ENCODE data around the gene IBTK. TPM values are rescaled to one million over a fixed set of nuclear protein-coding genes. Genes with fewer than 3 reads are reported as not detected.

The IBTK gene
- total and polyA plus RNA-seq, 2 experiments from 2014 or later = 17.3 to 60.3 TPM

- Histone ChIP-seq H3K79me2 (no peaks in the 10 kb centered on the region), H3K9me2 (replicated peaks; ENCODE audit: insufficient read depth) (no peaks in the 10 kb centered on the region), H3K4me2 (no peak overlapping the region), H3K4me1 (ENCODE audit: insufficient read depth) (no peaks in the 10 kb centered on the region), H3K4me3 (no peak overlapping the region), H3K36me3 (replicated peaks; ENCODE audit: insufficient read depth, low read depth) (no peaks in the 10 kb centered on the region), H2AFZ (no peak overlapping the region), H3K27me3 (no peaks in the 10 kb centered on the region), H4K20me1 (ENCODE audit: insufficient read depth, poor library complexity, severe bottlenecking) (no peaks in the 10 kb centered on the region), H3K27ac (no peak overlapping the region), H3K9me3 (ENCODE audit: low read depth) (no peaks in the 10 kb centered on the region)
- TF ChIP-seq, protein P1, sequence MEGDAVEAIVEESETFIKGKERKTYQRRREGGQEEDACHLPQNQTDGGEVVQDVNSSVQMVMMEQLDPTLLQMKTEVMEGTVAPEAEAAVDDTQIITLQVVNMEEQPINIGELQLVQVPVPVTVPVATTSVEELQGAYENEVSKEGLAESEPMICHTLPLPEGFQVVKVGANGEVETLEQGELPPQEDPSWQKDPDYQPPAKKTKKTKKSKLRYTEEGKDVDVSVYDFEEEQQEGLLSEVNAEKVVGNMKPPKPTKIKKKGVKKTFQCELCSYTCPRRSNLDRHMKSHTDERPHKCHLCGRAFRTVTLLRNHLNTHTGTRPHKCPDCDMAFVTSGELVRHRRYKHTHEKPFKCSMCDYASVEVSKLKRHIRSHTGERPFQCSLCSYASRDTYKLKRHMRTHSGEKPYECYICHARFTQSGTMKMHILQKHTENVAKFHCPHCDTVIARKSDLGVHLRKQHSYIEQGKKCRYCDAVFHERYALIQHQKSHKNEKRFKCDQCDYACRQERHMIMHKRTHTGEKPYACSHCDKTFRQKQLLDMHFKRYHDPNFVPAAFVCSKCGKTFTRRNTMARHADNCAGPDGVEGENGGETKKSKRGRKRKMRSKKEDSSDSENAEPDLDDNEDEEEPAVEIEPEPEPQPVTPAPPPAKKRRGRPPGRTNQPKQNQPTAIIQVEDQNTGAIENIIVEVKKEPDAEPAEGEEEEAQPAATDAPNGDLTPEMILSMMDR (IDR thresholded peaks at IDR 0.05; ENCODE audit: poor library complexity) = no peak
- TF ChIP-seq EZH2 (IDR thresholded peaks at IDR 0.05; ENCODE audit: borderline replicate concordance) (no peak), EZH2phosphoT487 (IDR thresholded peaks at IDR 0.05; ENCODE audit: low read depth, severe bottlenecking, unreplicated experiment) (no peak)
- 83% methylated on average over 2 of the region's 2 CpGs for WGBS (ENCODE audit: low lambda C conversion rate, missing lambda C conversion rate)
- DNase-seq (ENCODE audit: low spot score) = no peak
These were observed 17.3 kb upstream of the IBTK start for GRCh38 chr6:82264824-82265223.

- Histone ChIP-seq H2AFZ (no peak overlapping the region), H3K4me3 (no peak overlapping the region), H3K9me3 (ENCODE audit: low read depth) (no peaks in the 10 kb centered on the region), H4K20me1 (ENCODE audit: insufficient read depth, poor library complexity, severe bottlenecking) (no peaks in the 10 kb centered on the region), H3K4me1 (ENCODE audit: insufficient read depth) (no peaks in the 10 kb centered on the region), H3K4me2 (no peak overlapping the region), H3K36me3 (replicated peaks; ENCODE audit: insufficient read depth, low read depth) (no peaks in the 10 kb centered on the region), H3K27me3 (no peaks in the 10 kb centered on the region), H3K9me2 (replicated peaks; ENCODE audit: insufficient read depth) (no peaks in the 10 kb centered on the region), H3K79me2 (no peaks in the 10 kb centered on the region), H3K27ac (no peak overlapping the region)
- TF ChIP-seq EZH2 (IDR thresholded peaks at IDR 0.05; ENCODE audit: borderline replicate concordance) (no peak), EZH2phosphoT487 (IDR thresholded peaks at IDR 0.05; ENCODE audit: low read depth, severe bottlenecking, unreplicated experiment) (no peak)
- TF ChIP-seq, protein P1 (IDR thresholded peaks at IDR 0.05; ENCODE audit: poor library complexity) = no peak
- DNase-seq (ENCODE audit: low spot score) = no peak
These were observed 16.8 kb upstream of the IBTK start for GRCh38 chr6:82264321-82264720.

GRCh38 chr6:82263916-82264315, 16.4 kb upstream of the IBTK start:
- TF ChIP-seq EZH2 (IDR thresholded peaks at IDR 0.05; ENCODE audit: borderline replicate concordance) = no peak
- TF ChIP-seq EZH2phosphoT487 (IDR thresholded peaks at IDR 0.05; ENCODE audit: low read depth, severe bottlenecking, unreplicated experiment) = no peak
- TF ChIP-seq, protein P1 (IDR thresholded peaks at IDR 0.05; ENCODE audit: poor library complexity) = no peak
- Histone ChIP-seq H3K79me2 (no peaks in the 10 kb centered on the region), H4K20me1 (ENCODE audit: insufficient read depth, poor library complexity, severe bottlenecking) (no peaks in the 10 kb centered on the region), H3K27me3 (no peaks in the 10 kb centered on the region), H3K27ac (no peak overlapping the region), H3K9me2 (replicated peaks; ENCODE audit: insufficient read depth) (no peaks in the 10 kb centered on the region), H3K4me3 (no peak overlapping the region), H3K4me2 (no peak overlapping the region), H2AFZ (no peak overlapping the region), H3K36me3 (replicated peaks; ENCODE audit: insufficient read depth, low read depth) (no peaks in the 10 kb centered on the region), H3K4me1 (ENCODE audit: insufficient read depth) (no peaks in the 10 kb centered on the region), H3K9me3 (ENCODE audit: low read depth) (no peaks in the 10 kb centered on the region)
- 89% methylated on average over 3 of the region's 3 CpGs for WGBS (ENCODE audit: low lambda C conversion rate, missing lambda C conversion rate)
- DNase-seq (ENCODE audit: low spot score) = no peak
